Psoas muscle (tissue), 8 donors: ENCODE measurements around the gene PTGDR2. TPM values are rescaled to one million over a fixed set of nuclear protein-coding genes. Genes with fewer than 3 reads are reported as not detected.
"Not testable (repeated sequence)": the region's sequence is repeated elsewhere in the genome, so short reads cannot be mapped to it uniquely, and the experiment has no call there.

Source experiments
- ATAC-seq, 4 donors: fragments of 200-7000 bp; cut with Tn5 transposase; one replicate each; pipeline ENCODE4 v1.9.1; 2020; ENCODE audit warnings: moderate library complexity in 3 of 4, mild to moderate bottlenecking in 2 of 4
- DNase-seq, 2 donors: peaks; one replicate each; pipeline ENCODE4 v3.0.0-alpha.2; 2020
- H3K27ac ChIP-seq: fragments of 200-600 bp; one replicate; pipeline ENCODE4 v1.8.0; 2022
- H3K27me3 ChIP-seq, 3 donors: fragments of 200-600 bp in 1 of 3; one replicate each; pipeline versions ENCODE4 v1.6.1 to v1.8.0; 2013 to 2022; ENCODE audit warnings: low read length in 2 of 3, mild to moderate bottlenecking in 2 of 3, moderate library complexity in 1 of 3; ENCODE audit not compliant: insufficient read depth in 3 of 3
- H3K36me3 ChIP-seq, 2 donors: fragments of 200-600 bp in 1 of 2; one replicate each; pipeline versions ENCODE4 v1.6.1 to v1.8.0; 2013 to 2022; ENCODE audit warnings: low read depth in 1 of 2, mild to moderate bottlenecking in 1 of 2, moderate library complexity in 1 of 2; ENCODE audit not compliant: insufficient read depth in 1 of 2
- H3K4me1 ChIP-seq: fragments of 200-600 bp; one replicate; pipeline ENCODE4 v1.8.0; 2022
- H3K4me3 ChIP-seq: fragments of 200-600 bp; one replicate; pipeline ENCODE4 v1.8.0; 2022; ENCODE audit warnings: mild to moderate bottlenecking
- H3K9me3 ChIP-seq: fragments of 200-600 bp; one replicate; pipeline ENCODE4 v1.8.0; 2022
- CTCF ChIP-seq: fragments of 200-600 bp; IDR thresholded peaks from one replicate; pipeline ENCODE4 v1.8.0; 2022; ENCODE audit warnings: antibody characterized with exemption
- WGBS, 3 donors: extraction: QIAGEN DNeasy Blood & Tissue Kit; methylation state at CpG; one replicate each; pipeline versions ENCODE4 v1.1.6 to v1.1.7; 2013; 5-methylcytosine and 5-hydroxymethylcytosine counted together
- intact Hi-C, 2 donors: fragments of 100-400 bp; cut with DNase I; formaldehyde crosslinking; loops; one replicate each; pipeline versions ENCODE4 v1.11.0 to v1.14.2; 2022
- polyA plus RNA-seq, 3 donors: library from polyadenylated mRNA; stranded (reverse); fragments of 200-250 nt; gene quantifications; one replicate each; pipeline ENCODE4 v1.2.3, GENCODE V29; 2013
- total RNA-seq, 4 donors: library from RNA; stranded (reverse); fragmentation: NEBNext Ultra II Directional in 2 of 4; extraction: Animal tissue kit (Norgen Biotek cat#: 25700) in 2 of 4; gene quantifications; one replicate each; pipeline versions ENCODE4 v1.2.1 to v1.2.4, GENCODE V29; 2021 to 2023
- donor health status: healthy with polysubstance abuse.
- donor health status: DM: no; HTN: no; CAD: no; lungs with moderate emphysema.
- donor health status: Bipolar disorder and iron deficiency.
- donor health status: healthy.
- donor health status: DM: yes; HTN: yes; CAD: no.
- donor health status: DM: no; HTN: no; CAD: no.
- donor health status: DM: no; HTN: no; CAD: no.
- donor health status: DM: yes; HTN: yes; CAD: no.

PTGDR2 gene
- total and polyA plus RNA-seq, 7 donors, result 0.53 to 13.9 (median 1.2) TPM

- ATAC-seq (no peak), DNase-seq (peak in 1 of 2 donors; percentile 23)
- no peak overlapping the region for H3K27ac ChIP-seq
- TF ChIP-seq CTCF, result no peak
- H3K36me3 ChIP-seq, result no peaks in the 10 kb centered on the region
- H3K4me3 ChIP-seq, result no peak overlapping the region
- 69 to 73% (median 71%) methylated on average over 6 of the region's 6 CpGs for WGBS, 3 donors
- intact Hi-C loops, result no loop called here
- no peaks in the 10 kb centered on the region for H3K9me3 ChIP-seq
- H3K27me3 ChIP-seq, result no peaks in the 10 kb centered on the region
- H3K4me1 ChIP-seq, result peaks cover 1% of the 10 kb centered on the region
Measured at GRCh38 chr11:60825790-60826189, 30.0 kb downstream of the PTGDR2 start.

- H3K4me1 ChIP-seq, result no peaks in the 10 kb centered on the region
- H3K27me3 ChIP-seq, result no peaks in the 10 kb centered on the region
- no peak for TF ChIP-seq CTCF
- no peak overlapping the region for H3K27ac ChIP-seq
- WGBS, 3 donors, result 73 to 83% (median 76%) methylated on average over 5 of the region's 5 CpGs
- H3K4me3 ChIP-seq, result no peak overlapping the region
- H3K9me3 ChIP-seq, result no peaks in the 10 kb centered on the region
- DNase-seq (peak in 1 of 2 donors; percentile 1), ATAC-seq (no peak)
- no peaks in the 10 kb centered on the region for H3K36me3 ChIP-seq
- intact Hi-C loops, result no loop called here
Measured at GRCh38 chr11:60825118-60825517, 30.6 kb downstream of the PTGDR2 start.

GRCh38 chr11:60823745-60824306 lies 31.9 kb downstream of the PTGDR2 start:
- H3K9me3 ChIP-seq, ATAC-seq, H3K27me3 ChIP-seq, H3K4me1 ChIP-seq, intact Hi-C loops, H3K27ac ChIP-seq, H3K36me3 ChIP-seq, H3K4me3 ChIP-seq: not testable (repeated sequence)
- whole genome bisulfite sequencing, 3 donors, result 89 to 95% (median 91%) methylated on average over 5 of the region's 5 CpGs
- peak in 1 of 2 donors; percentile 26 for DNase-seq

GRCh38 chr11:60821827-60822599 lies 33.7 kb downstream of the PTGDR2 start:
- H3K27me3 ChIP-seq, result no peaks in the 10 kb centered on the region
- H3K4me1 ChIP-seq, result no peaks in the 10 kb centered on the region
- H3K36me3 ChIP-seq, result no peaks in the 10 kb centered on the region
- 61 to 67% (median 65%) methylated on average over 14 to 15 of the region's 15 CpGs for WGBS, 3 donors
- no peak overlapping the region for H3K4me3 ChIP-seq
- intact Hi-C loops, result no loop called here
- DNase-seq (peak in 1 of 2 donors; percentile 42), ATAC-seq (no peak)
- H3K27ac ChIP-seq, result no peak overlapping the region
- peaks cover 2% of the 10 kb centered on the region for H3K9me3 ChIP-seq
- no peak for TF ChIP-seq CTCF

DNA sequence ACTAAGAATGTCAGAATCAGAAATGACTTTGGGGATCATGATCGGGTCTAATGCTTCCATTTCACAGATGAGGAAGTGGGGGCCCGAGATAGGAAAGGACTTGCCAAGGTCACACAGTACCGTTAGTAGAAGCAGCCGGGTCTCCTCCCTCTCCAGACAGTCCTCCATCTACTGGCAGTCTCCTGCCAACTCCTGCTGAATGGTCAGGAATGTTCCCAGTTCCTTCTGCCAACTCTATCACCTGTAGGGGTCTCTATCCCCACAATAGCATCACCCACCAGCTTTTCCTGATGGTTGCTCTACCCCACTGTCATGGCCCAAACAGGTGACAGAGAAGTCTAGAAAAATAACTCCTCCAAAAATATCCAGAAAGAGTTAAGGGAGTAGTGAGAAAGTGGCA lies 37.7 kb downstream of the PTGDR2 start:
- H3K9me3 ChIP-seq, result peaks cover 3% of the 10 kb centered on the region
- no peak for DNase-seq
- no peaks in the 10 kb centered on the region for H3K4me1 ChIP-seq
- H3K4me3 ChIP-seq, result no peak overlapping the region
- 71 to 76% (median 72%) methylated on average over 4 of the region's 4 CpGs for WGBS, 3 donors
- ATAC-seq, result no peak
- no peak overlapping the region for H3K27ac ChIP-seq
- intact Hi-C loops, result no loop called here
- no peak for TF ChIP-seq CTCF
- H3K27me3 ChIP-seq, result no peaks in the 10 kb centered on the region
- H3K36me3 ChIP-seq, result no peaks in the 10 kb centered on the region
